Bronchial smooth muscle cell (primary cell): ENCODE results near the gene ATG2A. TPM values are rescaled to one million over a fixed set of nuclear protein-coding genes. Genes with fewer than 3 reads are reported as not detected.

Experiments
- total RNA-seq: library from RNA; depleted of rRNA; stranded (reverse); fragments of >200 nt; gene quantifications from 2 replicates; pipeline ENCODE4 v1.2.1, GENCODE V29; 2014

ATG2A gene
- 10.1 and 11.2 TPM in 2 replicates for total RNA-seq

DNA sequence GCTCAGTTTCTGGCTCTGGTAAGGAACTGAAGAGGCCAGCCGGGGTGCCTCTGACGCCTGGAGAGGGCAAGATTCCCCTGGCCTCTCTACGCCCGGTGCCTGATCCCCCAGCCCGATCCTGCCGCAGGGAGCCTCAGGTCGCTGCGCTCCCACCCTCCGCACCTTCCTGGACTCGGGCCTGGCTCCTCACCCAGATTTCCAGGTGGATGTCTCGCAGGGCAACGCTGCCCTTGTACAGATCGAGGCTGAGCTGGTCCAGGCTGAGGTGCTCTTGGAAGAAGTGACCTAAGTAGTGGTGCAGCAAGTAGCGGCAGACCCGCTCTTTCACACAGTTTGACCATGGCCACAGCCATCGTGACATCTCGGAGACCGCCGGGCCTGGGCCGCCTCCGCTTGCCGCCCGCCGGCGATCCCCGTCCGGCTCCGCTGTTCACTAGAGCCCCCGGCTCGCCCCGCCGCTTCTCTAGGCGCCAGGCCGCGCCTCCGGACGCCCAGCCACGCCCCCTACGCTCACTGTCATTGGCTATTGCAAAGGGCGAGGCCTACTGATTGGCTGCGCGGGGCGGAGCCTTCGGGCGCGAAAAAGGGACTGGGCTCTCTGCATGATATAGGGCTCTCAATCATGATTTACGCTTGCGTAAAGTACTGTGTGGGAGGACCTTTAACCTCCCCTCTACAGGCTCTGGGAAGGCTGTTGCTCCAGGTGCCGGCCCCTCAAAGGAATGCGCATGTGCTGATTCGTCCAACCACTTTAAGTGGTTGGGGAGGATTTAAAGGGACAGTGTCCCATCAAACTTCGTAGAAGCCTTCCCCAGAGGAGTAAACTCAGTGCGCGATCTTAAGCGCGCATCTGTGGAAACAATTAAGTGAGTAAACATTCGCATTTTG, at the start of gene ATG2A:
Gene ATG2A, minus strand, starts transcription at position 435 of the 888 bp plus-strand sequence. Its CDS starts 74 bp downstream, at position 361.

DNA sequence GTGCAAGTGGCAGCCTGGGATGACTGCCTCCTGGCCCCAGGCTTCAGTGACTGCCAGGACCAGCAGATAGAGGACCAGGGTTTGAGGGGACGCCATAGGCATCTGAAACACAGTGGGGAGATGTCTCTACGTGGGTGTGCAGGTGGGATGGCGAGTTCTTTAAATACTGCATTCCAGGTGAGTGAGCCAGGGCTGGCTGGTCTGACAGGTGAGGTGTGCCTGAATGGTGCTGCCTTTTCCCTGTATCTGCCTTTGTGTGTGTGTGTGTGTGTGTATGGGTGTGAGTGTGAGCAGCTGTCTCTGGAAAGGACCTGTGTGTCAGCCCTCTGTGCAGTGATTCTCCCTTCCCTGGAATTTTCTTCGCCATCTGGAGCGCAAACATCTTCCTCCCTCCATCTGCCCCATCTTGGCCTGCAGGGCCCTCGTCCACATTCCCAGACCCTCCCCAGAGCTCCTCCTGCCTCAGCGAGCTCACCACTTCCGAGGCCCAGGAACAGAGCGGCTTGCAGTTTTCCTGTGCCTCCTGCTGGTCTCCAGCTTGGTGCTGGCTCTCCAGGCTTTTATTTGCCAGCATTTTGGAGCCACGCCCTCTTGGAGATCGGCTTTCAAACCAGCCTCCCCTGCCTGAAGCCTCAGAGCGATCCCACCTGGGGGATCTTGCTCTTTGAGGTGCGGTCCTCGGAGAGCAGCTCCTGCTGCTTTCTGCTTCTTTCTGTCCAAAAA, 18.5 kb upstream of the ATG2A start, which contains the start of gene GPHA2:
Gene GPHA2, minus strand, starts transcription at position 535 of the 723 bp plus-strand sequence. Its CDS starts 433 bp downstream, at position 102.

DNA sequence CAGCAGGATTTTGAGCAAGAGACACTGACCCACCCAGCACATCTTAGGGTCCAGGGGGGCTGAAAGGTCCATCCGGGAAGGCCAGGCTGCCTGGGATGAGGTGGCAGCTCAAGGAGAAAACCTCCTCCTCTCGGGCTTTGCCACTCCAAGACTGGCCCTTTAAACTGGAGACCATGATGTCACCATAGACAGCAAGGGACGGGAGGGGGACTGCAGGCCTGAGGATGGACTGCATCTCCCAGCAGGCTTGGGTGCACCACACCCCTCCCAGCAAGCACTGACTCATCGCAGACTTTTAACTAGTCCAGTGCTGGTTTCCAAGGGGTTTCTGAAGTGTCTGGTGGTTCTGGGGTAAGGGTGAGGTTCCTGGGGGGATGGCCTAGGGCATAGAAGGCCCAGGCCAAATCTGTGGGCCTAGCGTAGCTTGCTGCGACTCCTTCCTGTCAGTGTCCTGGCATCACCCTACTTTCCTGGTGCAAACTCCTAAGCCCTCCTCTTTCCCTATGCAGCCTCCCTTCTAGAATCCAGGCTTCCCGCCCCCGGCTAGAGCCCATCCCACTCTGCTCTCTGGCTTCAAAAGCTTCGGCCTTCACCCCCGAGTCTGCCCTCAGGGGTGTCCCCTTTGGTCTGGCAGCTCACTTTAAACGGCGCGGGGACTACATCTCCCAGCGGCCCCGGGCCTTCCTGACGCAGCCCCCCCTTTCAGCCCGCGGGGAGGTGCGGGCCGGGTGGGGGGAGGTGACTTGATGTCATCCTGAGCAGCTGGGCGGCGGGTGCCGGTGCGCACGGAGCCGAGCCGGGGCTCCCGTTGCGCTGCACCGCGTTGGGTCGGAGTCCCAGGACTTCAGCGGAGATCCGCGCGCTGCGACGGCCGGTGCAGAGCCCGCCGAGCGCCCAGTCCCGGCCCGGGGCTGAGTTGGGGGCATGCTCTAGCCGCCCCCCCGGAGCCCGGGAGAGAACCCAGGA, 7.2 kb upstream of the ATG2A start, which contains the start of gene PPP2R5B:
Gene PPP2R5B, plus strand, starts transcription at position 746 of the 966 bp plus-strand sequence. CDS start 1,046 bp downstream, outside the sequence.

DNA sequence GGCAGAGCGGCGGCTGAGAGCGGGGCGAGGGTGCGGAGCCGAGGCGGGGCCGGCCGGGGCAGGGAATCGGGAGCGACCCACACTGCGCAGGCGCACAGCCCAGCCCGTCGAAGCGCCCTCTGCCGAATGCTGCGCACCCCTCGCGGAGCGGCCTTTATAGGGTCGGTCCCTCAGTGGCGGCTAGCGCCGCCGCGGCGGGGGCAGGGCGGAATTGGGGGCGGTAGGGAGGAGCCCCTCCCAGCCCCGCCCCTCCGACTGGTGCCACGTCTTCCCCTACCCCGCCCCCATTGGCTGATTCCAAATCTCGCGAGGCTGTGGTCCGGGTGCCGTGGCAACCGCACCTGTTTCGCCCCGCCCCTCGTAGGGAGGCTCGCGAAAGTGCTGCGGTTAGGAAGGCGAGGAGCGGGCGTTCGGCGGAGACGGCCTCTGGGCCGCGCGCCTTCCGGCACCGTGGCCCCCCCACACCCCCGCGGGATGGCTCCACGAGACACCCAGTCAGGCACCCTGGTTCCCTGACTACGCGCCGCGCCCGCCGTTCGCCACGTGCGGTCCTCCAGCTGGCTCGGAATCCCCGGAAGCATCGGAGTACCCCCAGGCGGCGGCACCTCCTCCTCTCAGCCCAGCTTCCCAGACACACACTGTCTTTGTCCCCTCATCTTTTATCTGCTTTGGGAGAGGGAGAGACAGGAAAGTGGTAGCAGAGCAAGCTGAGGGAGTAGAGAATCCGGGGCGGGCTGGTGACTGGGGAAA, 38.3 kb downstream of the ATG2A start, which contains the start of gene EHD1:
Gene EHD1, minus strand, starts transcription at position 128 of the 750 bp plus-strand sequence. CDS start 157 bp downstream, outside the sequence.

Other genes starting within 250 kb of the ATG2A start
- 1.0 and 1.4 TPM in 2 replicates for gene NRXN2, start 194.0 kb downstream of the ATG2A start, total RNA-seq
- 0.16 TPM in 1 of 2 replicates, not detected in the other for gene RASGRP2, start 173.1 kb downstream of the ATG2A start, total RNA-seq
- 3.9 and 5.0 TPM in 2 replicates for gene PYGM, start 157.2 kb downstream of the ATG2A start, total RNA-seq
- gene SF1, start 138.7 kb downstream of the ATG2A start, total RNA-seq = 46.3 and 58.8 TPM in 2 replicates
- gene MAP4K2, start 114.0 kb downstream of the ATG2A start, total RNA-seq = 5.3 and 6.1 TPM in 2 replicates
- gene MEN1, start 106.7 kb downstream of the ATG2A start, total RNA-seq = 12.3 and 15.0 TPM in 2 replicates
- gene CDC42BPG, start 72.6 kb downstream of the ATG2A start, total RNA-seq = 0.16 and 0.69 TPM in 2 replicates
- gene EHD1, start 38.6 kb downstream of the ATG2A start, total RNA-seq = 56.6 and 151 TPM in 2 replicates
- gene PPP2R5B, start 7.5 kb upstream of the ATG2A start, total RNA-seq = 5.8 and 6.4 TPM in 2 replicates
- not detected in 2 replicates for gene GPHA2, start 18.7 kb upstream of the ATG2A start, total RNA-seq
- gene MAJIN, start 54.9 kb upstream of the ATG2A start, total RNA-seq = not detected in 2 replicates
- gene BATF2, start 79.8 kb upstream of the ATG2A start, total RNA-seq = 0.26 and 0.63 TPM in 2 replicates
- 91.1 and 126 TPM in 2 replicates for gene ARL2, start 97.0 kb upstream of the ATG2A start, total RNA-seq
- 8.4 and 15.0 TPM in 2 replicates for gene SNX15, start 110.2 kb upstream of the ATG2A start, total RNA-seq
- gene SAC3D1, start 124.0 kb upstream of the ATG2A start, total RNA-seq = 7.9 and 8.5 TPM in 2 replicates
- 35.3 and 38.0 TPM in 2 replicates for gene NAALADL1, start 141.3 kb upstream of the ATG2A start, total RNA-seq
- gene CDCA5, start 166.8 kb upstream of the ATG2A start, total RNA-seq = 0.34 and 1.6 TPM in 2 replicates
- 26.0 and 32.2 TPM in 2 replicates for gene ZFPL1, start 167.0 kb upstream of the ATG2A start, total RNA-seq
- gene VPS51, start 179.0 kb upstream of the ATG2A start, total RNA-seq = 200 and 290 TPM in 2 replicates
- gene TM7SF2, start 194.7 kb upstream of the ATG2A start, total RNA-seq = 5.2 and 10.9 TPM in 2 replicates
- 6.4 and 6.6 TPM in 2 replicates for gene ZNHIT2, start 200.5 kb upstream of the ATG2A start, total RNA-seq
- gene FAU, start 204.9 kb upstream of the ATG2A start, total RNA-seq = 487 and 512 TPM in 2 replicates
- gene MRPL49, start 205.1 kb upstream of the ATG2A start, total RNA-seq = 25.3 and 35.5 TPM in 2 replicates
- 9.5 and 15.5 TPM in 2 replicates for gene SYVN1, start 217.3 kb upstream of the ATG2A start, total RNA-seq